ENCODE data around the gene APP. TPM values are rescaled to one million over a fixed set of nuclear protein-coding genes. Genes with fewer than 3 reads are reported as not detected.
"Not testable (repeated sequence)": the region's sequence is repeated elsewhere in the genome, so short reads cannot be mapped to it uniquely, and the experiment has no call there.

Gene APP
- total and polyA plus RNA-seq, 7 donors, result 71.7 to 355 (median 270) TPM

GRCh38 chr21:26020081-26020480 lies 150.5 kb downstream of the APP start:
- intact Hi-C loops (cut with DNase I), result no loop called here
- DNase-seq, result no peak
- Histone ChIP-seq H3K27ac (no peak overlapping the region), H3K9me3 (no peaks in the 10 kb centered on the region), H3K27me3 (no peaks in the 10 kb centered on the region), H3K4me3 (no peak overlapping the region), H3K36me3 (peaks cover 0 to 10% (median 6%) of the 10 kb centered on the region in 4 donors), H3K4me1 (peaks cover 0 to 4% (median under 1%) of the 10 kb centered on the region in 4 donors)
- WGBS, 2 donors, result 94% methylated on average over 4 of the region's 4 CpGs
- TF ChIP-seq EP300 (IDR thresholded peaks at IDR 0.05) (no peak), CTCF (IDR thresholded peaks at IDR 0.05) (no peak), POLR2A (IDR thresholded peaks at IDR 0.05) (no peak), POLR2AphosphoS5 (IDR thresholded peaks at IDR 0.05) (no peak)

DNA sequence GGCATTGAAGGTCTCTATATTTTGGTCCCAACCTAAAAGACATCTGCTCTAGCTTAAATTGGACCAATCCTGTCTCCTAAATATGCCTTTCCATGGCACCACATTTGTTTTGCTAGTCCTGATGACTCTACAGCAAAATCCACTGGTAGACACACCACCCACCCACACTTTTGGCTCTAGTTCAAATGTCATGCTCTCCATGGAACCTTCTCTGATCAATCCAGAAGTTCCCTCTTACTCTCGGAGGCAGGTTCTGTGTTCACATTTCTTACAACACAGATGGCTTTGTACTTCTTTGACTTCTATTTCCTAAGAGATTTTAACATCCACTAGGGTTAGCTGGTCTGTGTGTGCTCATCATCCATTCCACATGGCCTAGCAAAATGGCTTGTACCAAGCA lies 151.3 kb downstream of the APP start:
- Histone ChIP-seq H3K27me3 (no peaks in the 10 kb centered on the region), H3K27ac (no peak overlapping the region), H3K4me1 (peaks cover 0 to 7% (median 0%) of the 10 kb centered on the region in 4 donors), H3K36me3 (peaks cover 0 to 10% (median 6%) of the 10 kb centered on the region in 4 donors), H3K9me3 (no peaks in the 10 kb centered on the region), H3K4me3 (no peak overlapping the region)
- intact Hi-C loops (cut with DNase I), result no loop called here
- DNase-seq, result no peak
- no peak for TF ChIP-seq CTCF (IDR thresholded peaks at IDR 0.05)
- TF ChIP-seq POLR2A (IDR thresholded peaks at IDR 0.05), result no peak
- TF ChIP-seq POLR2AphosphoS5 (IDR thresholded peaks at IDR 0.05), result no peak
- TF ChIP-seq EP300 (IDR thresholded peaks at IDR 0.05), result no peak
- WGBS, 2 donors, result 93 to 95% methylated on average over 1 of the region's 1 CpG

- peaks cover 0 to 6% (median 0%) of the 10 kb centered on the region in 4 donors for H3K4me1 ChIP-seq
- no peak for DNase-seq
- H3K4me3 ChIP-seq, result no peak overlapping the region
- no peak for TF ChIP-seq CTCF (IDR thresholded peaks at IDR 0.05)
- TF ChIP-seq POLR2A (IDR thresholded peaks at IDR 0.05), result no peak
- no peak for TF ChIP-seq EP300 (IDR thresholded peaks at IDR 0.05)
- H3K27me3 ChIP-seq, result no peaks in the 10 kb centered on the region
- WGBS, 2 donors, result 63 to 76% methylated on average over 4 of the region's 4 CpGs
- no peaks in the 10 kb centered on the region for H3K9me3 ChIP-seq
- no peak overlapping the region for H3K27ac ChIP-seq
- H3K36me3 ChIP-seq, result peaks cover 0 to 5% (median 0%) of the 10 kb centered on the region in 4 donors
- intact Hi-C loops (cut with DNase I), result loop anchor here (5.0 kb wide), 1 partner anchor 688 kb away; no protein-coding TSS in a partner anchor
These were observed 156.6 kb downstream of the APP start for GRCh38 chr21:26013970-26014369.

DNA sequence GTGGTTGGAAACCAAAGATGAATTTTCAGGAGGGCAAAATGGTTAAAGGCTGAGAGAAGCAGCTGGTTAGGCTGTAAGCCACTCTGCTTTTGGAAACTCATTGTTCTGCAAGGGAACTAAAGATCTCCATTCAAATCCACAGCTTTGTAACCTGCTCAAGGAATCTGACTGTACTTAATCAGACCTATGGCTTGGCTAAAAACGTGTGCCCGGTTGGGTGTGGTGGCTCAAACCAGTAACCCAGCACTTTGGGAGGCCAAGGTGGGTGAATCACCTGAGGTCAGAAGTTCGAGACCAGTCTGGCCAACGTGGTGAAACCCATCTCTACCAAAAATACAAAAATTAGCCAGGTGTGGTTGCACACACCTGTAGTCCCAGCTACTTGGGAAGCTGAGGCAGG lies 158.1 kb downstream of the APP start:
- H3K4me3 ChIP-seq, H3K27ac ChIP-seq, H3K9me3 ChIP-seq, H3K4me1 ChIP-seq, H3K36me3 ChIP-seq, DNase-seq, H3K27me3 ChIP-seq: not testable (repeated sequence)
- WGBS, 2 donors, result 83 to 88% methylated on average over 4 of the region's 4 CpGs
- intact Hi-C loops (cut with DNase I), result loop anchor here (5.0 kb wide), 1 partner anchor 690 kb away; no protein-coding TSS in a partner anchor

DNA sequence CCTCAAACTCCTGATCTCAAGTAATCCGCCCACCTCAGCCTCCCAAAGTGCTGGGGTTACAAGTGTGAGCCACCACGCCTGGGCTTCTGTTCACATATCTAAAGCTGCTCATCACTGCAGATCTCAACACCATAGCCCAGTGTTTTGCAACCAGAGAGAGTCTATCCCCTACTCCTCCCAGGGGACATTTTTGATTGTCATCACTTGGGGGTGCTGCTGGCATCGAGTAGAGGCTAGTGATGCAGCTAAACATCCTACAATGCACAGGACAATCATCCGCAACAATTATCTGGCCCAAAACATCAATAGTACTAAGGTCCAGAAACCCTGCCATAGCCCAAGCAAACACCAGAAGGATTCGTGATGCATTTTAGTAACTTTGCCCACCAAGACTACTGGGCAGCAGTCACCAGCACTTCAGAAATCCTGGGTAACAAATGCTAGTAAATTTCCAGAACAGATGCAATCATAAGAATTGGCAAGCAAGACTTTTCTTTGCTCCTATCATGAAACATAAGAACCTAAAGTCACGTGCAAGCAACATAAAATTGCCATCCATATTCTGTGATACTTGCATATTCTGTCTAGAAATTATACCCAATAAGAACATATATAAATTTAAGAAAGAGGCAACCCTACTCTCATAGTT lies 159.2 kb downstream of the APP start:
- Histone ChIP-seq H3K9me3 (no peaks in the 10 kb centered on the region), H3K36me3 (peaks cover 0 to 5% (median 0%) of the 10 kb centered on the region in 4 donors), H3K27ac (no peak overlapping the region), H3K4me3 (no peak overlapping the region), H3K4me1 (peaks cover 0 to 6% (median 2%) of the 10 kb centered on the region in 4 donors), H3K27me3 (no peaks in the 10 kb centered on the region)
- intact Hi-C loops (cut with DNase I), result loop anchor here (5.0 kb wide), 1 partner anchor 691 kb away; no protein-coding TSS in a partner anchor
- DNase-seq, result no peak
- WGBS, 2 donors, result 95% methylated on average over 6 of the region's 6 CpGs
- TF ChIP-seq CTCF (IDR thresholded peaks at IDR 0.05), result no peak
- TF ChIP-seq EP300 (IDR thresholded peaks at IDR 0.05), result no peak
- no peak for TF ChIP-seq POLR2AphosphoS5 (IDR thresholded peaks at IDR 0.05)
- TF ChIP-seq POLR2A (IDR thresholded peaks at IDR 0.05), result no peak
